Stimulated activated naive CD8-positive, alpha-beta T cell treated with anti-CD3 and anti-CD28 coated beads, Interleukin-15, Interleukin-2, amounts not matched to agents 100 ng/mL and 50 ng/mL, for 24 hours (primary cell): Measurements from ENCODE around the gene LATS2.

Source experiments
- H3K27ac Mint-ChIP-seq: one replicate; pipeline ENCODE4 v1.8.0; 2021; ENCODE audit warnings: mild to moderate bottlenecking, mixed read lengths
- H3K27me3 Mint-ChIP-seq: one replicate; pipeline ENCODE4 v1.8.0; 2021; ENCODE audit warnings: mixed read lengths
- H3K36me3 Mint-ChIP-seq: one replicate; pipeline ENCODE4 v1.8.0; 2021; ENCODE audit warnings: low read depth, mixed read lengths
- H3K4me1 Mint-ChIP-seq: one replicate; pipeline ENCODE4 v1.8.0; 2021; ENCODE audit warnings: low read depth, mixed read lengths
- H3K4me3 Mint-ChIP-seq: one replicate; pipeline ENCODE4 v1.8.0; 2021; ENCODE audit warnings: mild to moderate bottlenecking, mixed read lengths
- H3K9me3 Mint-ChIP-seq: one replicate; pipeline ENCODE4 v1.8.0; 2021; ENCODE audit warnings: mixed read lengths

Gene LATS2

GRCh38 chr13:20988033-20988908 is 73.1 kb downstream of the LATS2 start:
- no peaks in the 10 kb centered on the region for H3K4me1 Mint-ChIP-seq
- H3K9me3 Mint-ChIP-seq, result no peaks in the 10 kb centered on the region
- H3K36me3 Mint-ChIP-seq, result peaks cover 3% of the 10 kb centered on the region
- H3K27me3 Mint-ChIP-seq, result no peaks in the 10 kb centered on the region
- H3K4me3 Mint-ChIP-seq, result no peak overlapping the region
- no peak overlapping the region for H3K27ac Mint-ChIP-seq

- Mint-ChIP-seq H3K36me3 (peaks cover 3% of the 10 kb centered on the region), H3K27ac (no peak overlapping the region), H3K4me1 (no peaks in the 10 kb centered on the region), H3K27me3 (no peaks in the 10 kb centered on the region), H3K4me3 (no peak overlapping the region), H3K9me3 (no peaks in the 10 kb centered on the region)
Observed at GRCh38 chr13:20987599-20987998, 73.8 kb downstream of the LATS2 start.

DNA sequence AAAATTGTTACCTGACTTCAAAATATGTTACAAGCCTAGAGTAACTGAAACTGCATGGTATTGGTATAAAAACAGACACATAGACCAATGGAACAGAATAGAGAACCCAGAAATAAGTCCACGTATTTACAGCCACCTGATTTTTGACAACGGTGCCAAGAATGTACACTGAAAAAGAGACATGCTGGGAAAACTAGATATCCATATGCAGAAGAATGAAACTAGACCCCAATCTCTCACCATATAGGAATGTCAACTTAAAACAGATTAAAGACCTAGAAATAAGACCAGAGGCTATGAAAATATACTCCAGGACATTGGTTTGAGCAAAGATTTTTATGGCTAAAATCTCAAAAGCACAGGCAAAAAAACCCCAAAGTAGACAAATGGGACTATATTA is 76.5 kb downstream of the LATS2 start:
- H3K4me1 Mint-ChIP-seq, result no peaks in the 10 kb centered on the region
- peaks cover 3% of the 10 kb centered on the region for H3K36me3 Mint-ChIP-seq
- H3K9me3 Mint-ChIP-seq, result no peaks in the 10 kb centered on the region
- H3K27me3 Mint-ChIP-seq, result no peaks in the 10 kb centered on the region
- no peak overlapping the region for H3K27ac Mint-ChIP-seq
- H3K4me3 Mint-ChIP-seq, result no peak overlapping the region

- Mint-ChIP-seq H3K4me1 (no peaks in the 10 kb centered on the region), H3K27me3 (no peaks in the 10 kb centered on the region), H3K36me3 (peaks cover 3% of the 10 kb centered on the region)
Observed at GRCh38 chr13:20983386-20983785, 78.0 kb downstream of the LATS2 start.

DNA sequence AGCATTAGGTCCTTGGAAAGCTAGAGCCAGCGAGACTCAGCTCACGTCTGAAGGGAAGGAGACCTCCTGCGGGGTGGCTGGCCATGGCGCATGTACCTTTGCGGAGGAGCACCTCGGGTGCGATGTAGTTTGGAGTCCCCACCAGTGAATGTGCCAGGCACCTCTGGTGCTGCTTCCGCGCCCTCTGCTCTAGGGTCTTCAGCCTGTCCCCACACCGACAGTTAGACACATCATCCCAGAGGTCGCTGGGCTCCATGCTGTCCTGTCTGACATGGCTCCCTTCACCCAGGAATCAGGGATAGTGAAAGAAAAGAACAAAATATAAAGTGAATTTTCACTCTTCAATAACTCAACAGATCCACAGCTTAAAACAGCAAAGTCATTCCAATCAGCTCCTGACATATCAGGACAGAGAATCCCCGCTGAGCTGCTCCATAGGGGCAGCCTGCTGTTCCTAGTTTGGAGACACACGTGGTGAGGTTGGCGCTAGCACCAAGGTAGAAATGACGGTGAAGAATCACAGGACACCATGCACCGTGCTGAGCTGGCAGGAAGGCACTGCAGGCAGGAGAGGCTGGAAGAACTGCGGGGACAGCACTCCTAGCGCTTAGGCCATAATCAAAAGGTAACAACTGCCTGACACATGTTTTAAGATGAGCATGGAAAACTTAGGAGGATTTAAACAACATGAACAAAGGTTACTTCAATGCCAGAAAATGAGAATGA is 79.9 kb downstream of the LATS2 start:
- Mint-ChIP-seq H3K4me3 (no peak overlapping the region), H3K36me3 (no peaks in the 10 kb centered on the region), H3K9me3 (no peaks in the 10 kb centered on the region), H3K4me1 (no peaks in the 10 kb centered on the region), H3K27me3 (no peaks in the 10 kb centered on the region), H3K27ac (no peak overlapping the region)

More at GRCh38 chr13:20983386-20983785, 78.0 kb downstream of the LATS2 start:
- Mint-ChIP-seq H3K4me3 (no peak overlapping the region), H3K27ac (no peak overlapping the region), H3K9me3 (no peaks in the 10 kb centered on the region)

GRCh38 chr13:20980899-20981298 is 80.5 kb downstream of the LATS2 start:
- no peaks in the 10 kb centered on the region for H3K27me3 Mint-ChIP-seq
- H3K4me1 Mint-ChIP-seq, result no peaks in the 10 kb centered on the region
- H3K4me3 Mint-ChIP-seq, result no peak overlapping the region
- H3K9me3 Mint-ChIP-seq, result no peaks in the 10 kb centered on the region
- no peaks in the 10 kb centered on the region for H3K36me3 Mint-ChIP-seq
- H3K27ac Mint-ChIP-seq, result no peak overlapping the region

GRCh38 chr13:20980430-20980829 is 81.0 kb downstream of the LATS2 start:
- H3K27ac Mint-ChIP-seq, result no peak overlapping the region
- H3K27me3 Mint-ChIP-seq, result no peaks in the 10 kb centered on the region
- H3K36me3 Mint-ChIP-seq, result no peaks in the 10 kb centered on the region
- no peak overlapping the region for H3K4me3 Mint-ChIP-seq
- H3K9me3 Mint-ChIP-seq, result no peaks in the 10 kb centered on the region
- no peaks in the 10 kb centered on the region for H3K4me1 Mint-ChIP-seq

- no peak overlapping the region for H3K27ac Mint-ChIP-seq
- H3K4me1 Mint-ChIP-seq, result no peaks in the 10 kb centered on the region
- H3K4me3 Mint-ChIP-seq, result no peak overlapping the region
- no peaks in the 10 kb centered on the region for H3K9me3 Mint-ChIP-seq
- H3K27me3 Mint-ChIP-seq, result no peaks in the 10 kb centered on the region
- peaks cover 3% of the 10 kb centered on the region for H3K36me3 Mint-ChIP-seq
Observed at GRCh38 chr13:20977394-20977793, 84.0 kb downstream of the LATS2 start.

GRCh38 chr13:20974981-20975585 is 86.3 kb downstream of the LATS2 start:
- Mint-ChIP-seq H3K27me3 (no peaks in the 10 kb centered on the region), H3K4me3 (no peak overlapping the region)

DNA sequence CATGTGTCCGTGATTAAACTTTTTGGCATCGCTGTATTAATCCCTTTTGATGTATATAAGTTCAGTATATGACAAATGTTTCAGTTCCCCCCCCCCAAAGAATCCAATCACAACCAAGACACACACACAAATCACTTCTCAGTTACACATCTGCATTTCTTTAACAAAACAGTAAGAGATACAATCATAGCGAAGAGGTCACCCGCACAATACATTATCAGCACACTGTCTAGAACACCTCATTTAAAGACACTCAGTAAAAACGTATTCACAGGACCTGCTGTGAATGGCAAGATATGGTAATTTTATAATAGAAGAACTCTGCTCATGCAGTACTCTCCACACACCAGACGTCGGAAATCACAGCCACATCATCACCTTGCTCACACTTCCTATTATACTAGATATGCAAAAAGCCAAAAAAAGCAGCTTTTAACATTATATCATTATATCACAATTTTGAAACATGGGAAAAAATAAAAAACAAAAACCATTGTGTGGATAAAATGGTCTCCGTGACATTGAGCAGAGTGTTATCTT is 87.4 kb downstream of the LATS2 start:
- peaks cover 3% of the 10 kb centered on the region for H3K36me3 Mint-ChIP-seq
- no peak overlapping the region for H3K27ac Mint-ChIP-seq
- H3K4me3 Mint-ChIP-seq, result no peak overlapping the region
- H3K9me3 Mint-ChIP-seq, result no peaks in the 10 kb centered on the region
- H3K27me3 Mint-ChIP-seq, result no peaks in the 10 kb centered on the region
- H3K4me1 Mint-ChIP-seq, result peaks cover 3% of the 10 kb centered on the region

More at GRCh38 chr13:20974981-20975585, 86.3 kb downstream of the LATS2 start:
- no peak overlapping the region for H3K27ac Mint-ChIP-seq
- no peaks in the 10 kb centered on the region for H3K9me3 Mint-ChIP-seq
- peaks cover 3% of the 10 kb centered on the region for H3K36me3 Mint-ChIP-seq
- H3K4me1 Mint-ChIP-seq, result no peaks in the 10 kb centered on the region

GRCh38 chr13:20972731-20973130 is 88.7 kb downstream of the LATS2 start:
- Mint-ChIP-seq H3K27me3 (no peaks in the 10 kb centered on the region), H3K4me1 (peaks cover 11% of the 10 kb centered on the region), H3K9me3 (no peaks in the 10 kb centered on the region), H3K4me3 (no peak overlapping the region), H3K27ac (no peak overlapping the region), H3K36me3 (peaks cover 3% of the 10 kb centered on the region)

DNA sequence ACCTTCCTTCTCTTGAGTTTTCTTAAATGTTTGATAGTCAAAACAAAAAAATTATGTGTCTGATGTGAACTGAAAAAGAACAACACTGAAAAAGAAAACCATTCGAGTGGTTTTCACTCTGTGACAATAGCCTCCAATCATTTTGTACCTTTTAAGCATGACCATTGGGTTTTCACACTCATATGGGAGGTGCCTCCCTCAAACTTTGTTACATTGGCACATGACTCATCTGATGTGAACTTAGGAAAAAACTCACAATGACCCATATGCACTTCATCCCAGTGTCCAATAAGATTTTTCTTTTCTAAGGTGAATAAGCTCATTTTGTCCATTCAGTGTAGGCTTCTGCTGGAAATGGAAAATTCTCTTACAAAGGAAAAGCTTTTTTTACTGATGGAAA is 92.2 kb downstream of the LATS2 start:
- H3K4me1 Mint-ChIP-seq, result peaks cover 11% of the 10 kb centered on the region
- peaks cover 3% of the 10 kb centered on the region for H3K36me3 Mint-ChIP-seq
- peak overlapping the region; percentile 33 for H3K4me3 Mint-ChIP-seq
- no peak overlapping the region for H3K27ac Mint-ChIP-seq
- H3K27me3 Mint-ChIP-seq, result peaks cover 3% of the 10 kb centered on the region
- peaks cover 3% of the 10 kb centered on the region for H3K9me3 Mint-ChIP-seq

DNA sequence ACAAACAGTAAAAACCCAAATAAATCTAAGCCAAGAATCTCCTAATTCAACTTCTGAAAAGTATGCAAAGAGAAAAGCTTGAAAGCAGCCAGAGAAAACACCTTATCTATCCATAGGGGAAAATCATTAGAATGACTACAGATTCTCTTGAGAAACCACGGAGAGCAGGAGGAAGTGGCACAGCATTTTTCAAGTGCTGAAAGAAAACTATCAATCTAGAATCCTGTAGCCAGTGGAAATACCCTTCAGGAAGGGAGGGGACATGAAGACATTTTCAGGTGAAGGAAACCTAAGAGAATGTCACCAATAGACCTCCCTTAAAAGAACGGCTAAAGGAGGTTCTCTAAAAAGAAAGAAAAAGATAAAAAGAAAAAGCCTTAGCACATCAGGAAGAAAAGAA is 92.6 kb downstream of the LATS2 start:
- H3K27me3 Mint-ChIP-seq, result peaks cover 6% of the 10 kb centered on the region
- H3K27ac Mint-ChIP-seq, result no peak overlapping the region
- H3K4me1 Mint-ChIP-seq, result peaks cover 11% of the 10 kb centered on the region
- peak overlapping the region; percentile 33 for H3K4me3 Mint-ChIP-seq
- no peaks in the 10 kb centered on the region for H3K36me3 Mint-ChIP-seq
- H3K9me3 Mint-ChIP-seq, result peaks cover 3% of the 10 kb centered on the region

GRCh38 chr13:20967340-20967739 is 94.0 kb downstream of the LATS2 start:
- Mint-ChIP-seq H3K9me3 (peaks cover 3% of the 10 kb centered on the region), H3K27ac (no peak overlapping the region)

DNA sequence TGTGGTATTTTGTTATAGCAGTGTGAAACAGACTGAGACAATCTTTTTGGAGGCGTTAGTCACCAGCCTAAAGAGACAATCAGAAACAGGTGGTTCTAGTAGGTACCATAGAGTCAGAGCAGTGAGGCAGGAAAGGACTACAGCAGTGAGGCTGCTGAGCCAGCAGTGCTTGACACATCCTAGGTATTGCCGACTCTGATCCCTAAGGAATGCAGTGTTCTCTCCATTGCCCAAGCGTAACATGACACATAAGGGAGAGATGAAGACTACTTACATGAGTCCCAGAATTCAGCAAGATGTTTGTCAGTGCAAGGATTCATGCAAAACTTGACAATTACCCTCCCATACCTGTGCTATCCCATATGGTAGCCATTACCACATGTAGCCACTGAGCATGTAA is 96.5 kb downstream of the LATS2 start:
- Mint-ChIP-seq H3K27ac (no peak overlapping the region), H3K4me1 (peaks cover 11% of the 10 kb centered on the region), H3K9me3 (peaks cover 3% of the 10 kb centered on the region), H3K36me3 (no peaks in the 10 kb centered on the region), H3K4me3 (no peak overlapping the region), H3K27me3 (peaks cover 11% of the 10 kb centered on the region)

More at GRCh38 chr13:20967340-20967739, 94.0 kb downstream of the LATS2 start:
- Mint-ChIP-seq H3K4me1 (peaks cover 11% of the 10 kb centered on the region), H3K27me3 (peaks cover 6% of the 10 kb centered on the region), H3K4me3 (no peak overlapping the region), H3K36me3 (no peaks in the 10 kb centered on the region)
